Vagina (tissue), 2 donors: ENCODE measurements around the gene LILRB3. TPM values are rescaled to one million over a fixed set of nuclear protein-coding genes. Genes with fewer than 3 reads are reported as not detected.
"Not testable (repeated sequence)": the region's sequence is repeated elsewhere in the genome, so short reads cannot be mapped to it uniquely, and the experiment has no call there.

Source experiments
- DNase-seq, 2 donors: peaks; one replicate each; pipeline ENCODE4 v3.0.0-alpha.2; 2017; ENCODE audit errors: extremely low spot score in 2 of 2
- H3K27ac ChIP-seq: fragments of 200-600 bp; sonication (generic); one replicate; pipeline ENCODE4 v1.5.1; 2019
- H3K27me3 ChIP-seq: fragments of 200-600 bp; sonication (generic); one replicate; pipeline ENCODE4 v1.5.1; 2019
- H3K36me3 ChIP-seq, 2 donors: fragments of 200-600 bp; sonication (generic); one replicate each; pipeline ENCODE4 v1.5.1; 2017 to 2019
- H3K4me1 ChIP-seq: fragments of 200-600 bp; sonication (generic); one replicate; pipeline ENCODE4 v1.5.1; 2019
- H3K4me3 ChIP-seq, 2 donors: fragments of 200-600 bp; sonication (generic); 1 replicate in 1 of 2; 2 replicates in 1 of 2; pipeline ENCODE4 v1.5.1; 2016 to 2019
- H3K9me3 ChIP-seq: fragments of 200-600 bp; sonication (generic); one replicate; pipeline ENCODE4 v1.5.1; 2019
- POLR2A ChIP-seq, 2 donors: fragments of 450-650 bp; IDR thresholded peaks; one replicate each; pipeline ENCODE4 v1.6.1; 2017; ENCODE audit warnings: antibody characterized with exemption in 2 of 2, mild to moderate bottlenecking in 2 of 2, moderate library complexity in 2 of 2
- POLR2AphosphoS5 ChIP-seq, 2 donors: sonication (generic); formaldehyde crosslinking; IDR thresholded peaks; one replicate each; pipeline ENCODE4 v1.9.0; 2017; ENCODE audit warnings: antibody characterized with exemption in 2 of 2, mild to moderate bottlenecking in 2 of 2, low read depth in 1 of 2; ENCODE audit not compliant: insufficient read depth in 1 of 2
- intact Hi-C: fragments of 100-400 bp; cut with DNase I; formaldehyde crosslinking; loops from one replicate; pipeline ENCODE4 v1.15.1; 2023
- total RNA-seq: library from RNA; depleted of rRNA; stranded (reverse); fragments of >200 nt; gene quantifications from one replicate; pipeline ENCODE4 v1.2.3, GENCODE V29; 2016
- TF ChIP-seq, protein P1 (sequence below), 3 experiments: fragments of 450-650 bp in 2 of 3; fragments of 200-600 bp in 1 of 3; sonication (generic) in 1 of 3; IDR thresholded peaks; one replicate each; pipeline ENCODE4 v1.5.1; 2017 to 2019; ENCODE audit warnings: antibody characterized with exemption in 3 of 3, mild to moderate bottlenecking in 2 of 3, moderate library complexity in 2 of 3

LILRB3 gene
- total RNA-seq, 1 donor from 2014 or later: 20.4 TPM

DNA sequence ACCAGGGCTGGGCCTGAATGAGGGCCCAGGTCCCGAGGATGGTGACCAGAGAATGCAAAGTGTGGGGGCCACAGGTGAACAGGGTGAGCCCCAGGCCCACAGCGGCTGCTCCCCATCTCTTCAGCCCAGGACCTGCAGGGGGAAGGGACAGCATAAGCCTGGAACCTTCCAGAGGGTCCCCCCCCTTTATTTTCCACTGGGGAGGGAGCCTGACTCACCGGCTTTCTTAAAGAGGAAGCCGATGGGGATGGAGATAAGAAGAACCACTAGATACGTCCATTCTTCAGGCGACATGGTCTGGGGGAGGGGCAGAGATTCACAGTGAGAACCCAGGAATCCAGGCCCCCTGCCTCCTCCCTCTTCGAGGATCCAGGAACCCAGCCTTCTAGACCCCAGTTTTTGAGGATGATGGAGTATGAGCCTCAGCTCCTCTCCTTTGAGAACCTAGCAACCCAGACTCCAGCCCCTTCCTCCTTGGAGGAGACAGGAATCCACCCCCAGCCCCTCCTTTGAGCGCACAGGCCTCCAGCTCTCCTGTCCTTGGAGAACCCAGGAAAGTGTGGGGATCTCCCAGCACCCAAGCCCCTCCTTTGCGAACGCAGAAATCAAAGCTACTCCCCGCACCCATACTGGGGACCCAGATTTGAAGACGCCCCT is 34.5 kb downstream of the LILRB3 start:
- Histone ChIP-seq H3K4me3 (peak overlapping the region; percentile 81 to 87), H3K27ac (peak overlapping the region; percentile 96), H3K36me3 (peaks cover 0 to 6% of the 10 kb centered on the region in 2 donors), H3K9me3 (no peaks in the 10 kb centered on the region), H3K4me1 (peaks cover 31% of the 10 kb centered on the region), H3K27me3 (no peaks in the 10 kb centered on the region)
- no peak for DNase-seq
- intact Hi-C loops: no loop called here
- TF ChIP-seq POLR2AphosphoS5 (IDR thresholded peaks at IDR 0.05; ENCODE audit: insufficient read depth in 1 of 2, low read depth in 1 of 2) (no peak), POLR2A (IDR thresholded peaks at IDR 0.05) (no peak)
- TF ChIP-seq, protein P1, sequence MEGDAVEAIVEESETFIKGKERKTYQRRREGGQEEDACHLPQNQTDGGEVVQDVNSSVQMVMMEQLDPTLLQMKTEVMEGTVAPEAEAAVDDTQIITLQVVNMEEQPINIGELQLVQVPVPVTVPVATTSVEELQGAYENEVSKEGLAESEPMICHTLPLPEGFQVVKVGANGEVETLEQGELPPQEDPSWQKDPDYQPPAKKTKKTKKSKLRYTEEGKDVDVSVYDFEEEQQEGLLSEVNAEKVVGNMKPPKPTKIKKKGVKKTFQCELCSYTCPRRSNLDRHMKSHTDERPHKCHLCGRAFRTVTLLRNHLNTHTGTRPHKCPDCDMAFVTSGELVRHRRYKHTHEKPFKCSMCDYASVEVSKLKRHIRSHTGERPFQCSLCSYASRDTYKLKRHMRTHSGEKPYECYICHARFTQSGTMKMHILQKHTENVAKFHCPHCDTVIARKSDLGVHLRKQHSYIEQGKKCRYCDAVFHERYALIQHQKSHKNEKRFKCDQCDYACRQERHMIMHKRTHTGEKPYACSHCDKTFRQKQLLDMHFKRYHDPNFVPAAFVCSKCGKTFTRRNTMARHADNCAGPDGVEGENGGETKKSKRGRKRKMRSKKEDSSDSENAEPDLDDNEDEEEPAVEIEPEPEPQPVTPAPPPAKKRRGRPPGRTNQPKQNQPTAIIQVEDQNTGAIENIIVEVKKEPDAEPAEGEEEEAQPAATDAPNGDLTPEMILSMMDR (IDR thresholded peaks at IDR 0.05): no peak

DNA sequence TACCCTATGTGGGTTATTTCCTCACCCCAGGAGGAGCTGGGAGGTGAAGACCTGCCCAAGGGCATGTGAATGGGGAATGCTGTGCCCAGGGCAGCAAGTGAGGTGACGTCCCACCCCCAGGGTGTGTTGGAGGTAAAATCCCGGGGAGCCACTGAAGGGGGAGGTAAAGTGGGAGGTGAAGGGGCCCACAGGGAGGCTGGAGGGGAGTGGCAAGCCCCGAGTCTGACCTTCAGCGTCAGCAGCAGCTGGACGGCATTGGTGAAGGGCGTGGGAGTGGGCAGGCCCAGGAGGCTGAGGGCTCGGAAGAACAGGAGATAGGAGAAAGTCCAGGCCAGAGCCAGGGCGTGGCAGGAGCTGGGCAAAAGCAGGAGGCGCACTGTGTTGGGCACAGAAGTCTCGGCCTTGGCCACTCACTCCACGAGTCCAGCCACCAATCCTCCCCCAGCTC is 35.8 kb downstream of the LILRB3 start:
- Histone ChIP-seq H3K27me3 (no peaks in the 10 kb centered on the region), H3K27ac (no peak overlapping the region), H3K36me3 (no peaks in the 10 kb centered on the region), H3K9me3 (no peaks in the 10 kb centered on the region), H3K4me3 (no peak overlapping the region), H3K4me1 (peaks cover 18% of the 10 kb centered on the region)
- TF ChIP-seq POLR2AphosphoS5 (IDR thresholded peaks at IDR 0.05; ENCODE audit: insufficient read depth in 1 of 2, low read depth in 1 of 2) (no peak), POLR2A (IDR thresholded peaks at IDR 0.05) (no peak)
- TF ChIP-seq, protein P1 (IDR thresholded peaks at IDR 0.05): no peak
- DNase-seq: no peak
- intact Hi-C loops: no loop called here

DNA sequence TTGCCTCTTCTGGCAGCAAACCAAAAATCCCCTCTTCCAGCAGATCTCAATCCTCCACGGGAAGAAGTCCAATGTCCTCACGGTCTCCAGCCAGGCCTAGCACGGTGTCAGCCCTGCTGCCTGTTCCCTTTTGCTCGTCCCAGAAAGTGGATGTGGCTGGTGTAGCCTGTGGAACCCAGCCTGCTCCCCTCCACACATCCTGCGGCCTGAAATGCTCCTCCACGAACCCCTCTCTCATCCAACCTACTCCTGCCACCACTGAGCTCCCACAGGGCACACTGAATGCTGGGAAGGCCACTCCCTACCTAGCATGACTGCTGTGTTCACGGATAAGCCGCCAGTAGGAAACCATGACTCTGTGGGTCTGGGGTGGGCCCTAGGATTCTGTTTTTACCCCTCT is 36.5 kb downstream of the LILRB3 start:
- Histone ChIP-seq H3K4me1 (peaks cover 11% of the 10 kb centered on the region), H3K27ac (no peak overlapping the region), H3K9me3 (no peaks in the 10 kb centered on the region), H3K4me3 (no peak overlapping the region), H3K36me3 (no peaks in the 10 kb centered on the region), H3K27me3 (no peaks in the 10 kb centered on the region)
- TF ChIP-seq POLR2AphosphoS5 (IDR thresholded peaks at IDR 0.05; ENCODE audit: insufficient read depth in 1 of 2, low read depth in 1 of 2): no peak
- no peak for TF ChIP-seq POLR2A (IDR thresholded peaks at IDR 0.05)
- TF ChIP-seq, protein P1 (IDR thresholded peaks at IDR 0.05): no peak
- DNase-seq: no peak
- intact Hi-C loops: no loop called here

DNA sequence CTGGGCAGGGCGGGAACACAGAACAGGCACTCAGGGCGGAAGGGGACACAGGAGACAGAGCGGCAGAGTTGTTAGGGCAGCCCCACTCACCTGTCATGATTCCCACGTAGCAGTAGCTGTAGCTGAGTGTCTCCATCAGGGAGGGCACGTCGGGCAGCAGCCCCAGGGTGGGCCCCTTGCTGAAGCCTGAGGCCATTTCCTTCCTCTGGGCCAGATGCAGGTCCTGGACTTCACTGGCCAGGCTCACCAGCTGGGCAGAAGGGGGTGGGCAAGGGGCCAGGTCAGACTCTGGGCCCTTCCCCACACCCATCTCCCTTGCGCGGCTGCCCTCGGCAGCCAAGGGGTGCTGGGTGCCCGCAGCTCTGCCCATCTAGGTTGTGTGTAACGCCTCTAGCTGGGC is 39.4 kb downstream of the LILRB3 start:
- TF ChIP-seq POLR2AphosphoS5 (IDR thresholded peaks at IDR 0.05; ENCODE audit: insufficient read depth in 1 of 2, low read depth in 1 of 2) (no peak), POLR2A (IDR thresholded peaks at IDR 0.05) (no peak)
- TF ChIP-seq, protein P1 (IDR thresholded peaks at IDR 0.05): no peak
- H3K27ac ChIP-seq: no peak overlapping the region
- no peaks in the 10 kb centered on the region for H3K27me3 ChIP-seq
- intact Hi-C loops: no loop called here
- H3K4me1 ChIP-seq: peaks cover 5% of the 10 kb centered on the region
- H3K36me3 ChIP-seq: no peaks in the 10 kb centered on the region
- no peaks in the 10 kb centered on the region for H3K9me3 ChIP-seq
- no peak overlapping the region for H3K4me3 ChIP-seq
- no peak for DNase-seq

DNA sequence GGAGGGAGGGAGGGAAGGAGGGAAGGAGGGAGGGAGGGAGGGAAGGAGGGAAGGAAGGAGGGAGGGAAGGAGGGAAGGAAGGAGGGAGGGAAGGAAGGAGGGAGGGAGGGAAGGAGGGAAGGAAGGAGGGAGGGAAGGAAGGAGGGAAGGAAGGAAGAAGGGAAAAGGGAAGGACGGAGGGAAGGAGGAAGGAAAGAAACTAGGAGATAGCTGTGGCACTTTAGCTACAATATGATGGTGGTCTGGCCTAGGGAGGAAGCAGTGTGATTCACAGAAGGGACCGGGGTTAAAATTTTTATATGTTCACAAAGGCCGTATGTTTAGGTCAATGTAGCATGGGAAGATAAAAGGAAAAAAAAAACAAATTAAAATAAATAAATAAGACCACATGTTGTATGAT is 40.9 kb downstream of the LILRB3 start:
- H3K27ac ChIP-seq, H3K4me3 ChIP-seq, H3K4me1 ChIP-seq, H3K36me3 ChIP-seq, DNase-seq, intact Hi-C loops, H3K27me3 ChIP-seq, H3K9me3 ChIP-seq: not testable (repeated sequence)
